ENCODE results near the gene FAM43B.

The FAM43B gene

DNA sequence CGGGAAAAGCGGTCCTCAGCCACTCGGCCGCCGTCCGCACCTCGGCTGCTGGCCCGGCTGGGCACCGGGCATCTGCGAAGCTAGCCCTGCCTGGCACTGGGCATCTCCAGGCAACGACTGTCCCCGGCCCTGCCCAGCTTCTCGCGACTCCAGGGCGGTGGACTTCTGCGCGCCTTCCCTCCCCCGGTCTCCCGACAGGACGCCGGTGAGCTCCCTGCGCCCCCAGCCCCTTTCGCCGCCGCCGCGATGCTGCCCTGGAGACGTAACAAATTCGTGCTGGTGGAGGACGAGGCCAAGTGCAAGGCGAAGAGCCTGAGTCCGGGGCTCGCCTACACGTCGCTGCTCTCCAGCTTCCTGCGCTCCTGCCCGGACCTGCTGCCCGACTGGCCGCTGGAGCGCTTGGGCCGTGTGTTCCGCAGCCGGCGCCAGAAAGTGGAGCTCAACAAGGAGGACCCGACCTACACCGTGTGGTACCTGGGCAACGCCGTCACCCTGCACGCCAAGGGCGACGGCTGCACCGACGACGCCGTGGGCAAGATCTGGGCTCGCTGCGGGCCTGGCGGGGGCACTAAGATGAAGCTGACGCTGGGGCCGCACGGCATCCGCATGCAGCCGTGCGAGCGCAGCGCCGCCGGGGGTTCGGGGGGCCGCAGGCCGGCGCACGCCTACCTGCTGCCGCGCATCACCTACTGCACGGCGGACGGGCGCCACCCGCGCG is 514 bp downstream of the FAM43B start:
- DNase-seq = no peak

- DNase-seq = no peak
Measured at GRCh38 chr1:20555025-20555757, 2.8 kb downstream of the FAM43B start.

- DNase-seq = no peak
Measured at GRCh38 chr1:20555758-20556120, 3.4 kb downstream of the FAM43B start.

- DNase-seq = no peak
Measured at GRCh38 chr1:20558191-20558590, 5.8 kb downstream of the FAM43B start.

DNA sequence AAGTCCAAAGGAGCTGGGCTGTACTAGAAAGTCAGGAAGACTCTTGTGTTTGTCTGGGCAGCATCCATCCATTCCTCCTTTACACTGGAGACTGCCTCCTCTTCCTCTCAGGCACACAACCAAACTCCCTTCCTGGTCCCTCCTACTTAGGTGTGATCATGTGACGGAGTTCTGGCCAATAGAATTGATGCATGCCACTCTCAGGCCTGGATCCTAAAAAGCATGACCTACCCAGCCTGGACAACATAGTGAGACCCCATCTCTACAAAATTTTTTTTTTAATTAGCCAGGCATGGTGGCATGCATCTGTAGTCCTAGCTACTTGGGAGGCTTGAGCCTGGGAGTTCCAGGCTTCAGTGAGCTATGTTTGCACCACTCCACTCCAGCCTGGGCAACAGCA is 8.6 kb downstream of the FAM43B start:
- DNase-seq = no peak

- DNase-seq = no peak
Measured at GRCh38 chr1:20565234-20565633, 12.9 kb downstream of the FAM43B start.

- no peak for DNase-seq
Measured at GRCh38 chr1:20569523-20570098, 17.2 kb downstream of the FAM43B start.

DNA sequence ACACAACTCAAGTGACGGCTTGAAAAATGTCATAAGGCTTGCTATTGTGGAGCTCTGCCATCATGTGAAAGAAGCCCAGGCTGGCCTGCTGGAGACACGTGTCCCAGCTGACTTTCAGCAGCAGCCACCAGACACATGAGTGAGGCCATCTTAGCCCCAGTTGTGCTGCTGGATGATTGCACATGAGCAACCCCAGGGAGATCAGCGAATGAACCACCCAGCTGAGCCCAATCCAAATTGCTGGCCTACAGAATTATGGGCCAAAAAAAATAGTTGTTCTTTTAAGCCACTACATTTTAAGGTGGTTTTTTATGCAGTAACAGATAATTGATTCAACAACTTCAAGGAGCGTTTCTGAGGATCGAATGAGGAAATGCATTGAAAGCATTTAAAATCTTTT is 19.1 kb downstream of the FAM43B start:
- no peak for DNase-seq

DNA sequence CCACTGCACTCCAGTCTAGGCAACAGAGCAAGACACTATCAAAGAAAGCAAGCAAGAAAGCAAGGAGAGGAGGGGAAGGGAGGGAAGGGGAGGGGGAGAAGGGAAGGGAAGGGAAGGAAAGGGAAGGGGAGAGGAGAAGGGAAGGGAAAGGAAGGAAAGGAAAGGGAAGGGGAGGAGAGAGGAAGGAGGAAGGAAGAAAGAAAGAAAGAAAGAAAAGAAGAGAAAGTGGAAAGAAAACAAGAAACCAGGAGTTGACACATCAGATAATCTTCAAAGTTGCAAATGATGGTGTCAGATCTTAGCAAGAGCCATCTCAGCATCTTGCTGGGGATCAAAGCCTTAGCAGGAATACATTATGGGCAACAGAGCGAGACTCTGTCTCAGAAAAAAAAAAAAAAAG is 21.6 kb downstream of the FAM43B start:
- no peak for DNase-seq

- peak; percentile 9 to 65 for DNase-seq
Measured at GRCh38 chr1:20574686-20575540, 22.5 kb downstream of the FAM43B start.

DNA sequence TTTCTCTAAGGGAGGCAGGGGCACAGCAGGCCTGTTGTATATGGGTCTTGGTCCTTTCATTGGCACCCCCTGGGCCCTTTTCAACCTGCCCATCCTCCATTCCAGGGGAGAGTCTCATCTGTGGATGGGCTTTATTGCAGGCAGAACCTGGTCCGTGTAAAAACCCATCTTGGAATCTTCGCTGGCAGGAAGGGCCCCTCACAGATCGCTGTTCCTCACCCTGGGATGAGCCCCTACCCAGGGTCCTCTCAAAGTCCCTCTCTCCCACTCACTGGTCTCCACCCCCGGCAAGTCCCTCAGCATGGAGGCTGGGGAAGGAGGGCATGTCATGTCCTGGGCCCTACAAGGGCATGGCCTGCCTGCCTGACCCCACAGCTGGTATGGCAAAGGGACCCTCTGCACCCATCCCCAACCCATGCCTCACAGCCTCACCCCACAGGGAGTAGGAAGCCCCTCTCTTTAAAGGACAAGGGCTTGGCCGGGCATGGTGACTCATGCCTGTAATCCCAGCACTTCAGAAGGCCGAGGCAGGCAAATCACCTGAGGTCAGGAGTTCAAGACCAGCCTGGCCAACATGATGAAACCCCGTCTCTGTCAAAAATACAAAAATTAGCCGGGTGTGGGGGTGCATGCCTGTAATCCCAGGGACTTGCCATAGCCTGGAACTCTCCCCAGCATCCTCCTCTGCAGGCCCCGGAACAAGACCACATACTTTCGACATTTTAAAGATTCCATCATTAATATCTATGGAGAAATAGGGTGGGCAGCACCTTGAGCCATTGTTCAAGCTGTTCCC is 23.4 kb downstream of the FAM43B start:
- no peak for DNase-seq

DNA sequence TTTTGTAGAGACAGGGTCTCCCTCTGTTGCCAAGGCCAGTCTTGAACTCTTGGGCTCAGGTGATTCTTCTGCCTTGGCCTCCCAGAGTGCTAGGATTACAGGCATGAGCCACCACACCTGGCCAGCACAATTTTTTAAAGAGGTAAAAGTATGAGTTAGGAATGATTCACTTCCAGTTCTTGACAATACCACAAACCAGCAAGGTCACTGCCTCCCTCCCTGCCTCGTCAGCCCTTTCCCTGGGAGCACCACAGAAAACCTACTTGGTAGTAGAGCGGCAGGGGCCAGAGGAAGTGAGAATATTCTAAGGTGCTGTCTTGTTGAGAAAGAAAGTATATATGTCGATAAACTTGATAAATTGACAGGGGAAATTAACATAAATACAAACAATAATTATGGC is 25.7 kb downstream of the FAM43B start:
- no peak for DNase-seq

- DNase-seq = no peak
Measured at GRCh38 chr1:20578721-20579395, 26.5 kb downstream of the FAM43B start.

DNA sequence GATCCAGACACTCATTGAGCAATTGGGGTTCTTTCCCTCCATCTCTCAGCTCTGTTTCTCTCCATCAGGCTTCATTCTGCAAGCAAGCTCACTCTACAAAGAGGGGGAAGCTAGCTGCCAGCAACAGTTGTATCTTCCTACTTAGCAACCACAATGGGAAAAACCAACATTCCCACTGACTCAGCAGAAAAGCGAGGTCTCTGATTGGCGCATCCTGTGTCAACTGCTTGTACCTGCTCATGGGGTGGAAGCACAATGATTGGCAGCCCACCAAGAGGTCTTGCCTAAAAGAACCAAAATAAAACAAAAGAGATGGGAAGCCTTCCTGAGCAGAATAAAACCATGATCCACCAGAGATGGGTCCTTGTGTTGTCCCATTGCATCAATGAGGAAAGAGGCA is 32.5 kb downstream of the FAM43B start:
- DNase-seq = no peak

- DNase-seq = no peak
Measured at GRCh38 chr1:20586953-20587660, 34.7 kb downstream of the FAM43B start.

DNA sequence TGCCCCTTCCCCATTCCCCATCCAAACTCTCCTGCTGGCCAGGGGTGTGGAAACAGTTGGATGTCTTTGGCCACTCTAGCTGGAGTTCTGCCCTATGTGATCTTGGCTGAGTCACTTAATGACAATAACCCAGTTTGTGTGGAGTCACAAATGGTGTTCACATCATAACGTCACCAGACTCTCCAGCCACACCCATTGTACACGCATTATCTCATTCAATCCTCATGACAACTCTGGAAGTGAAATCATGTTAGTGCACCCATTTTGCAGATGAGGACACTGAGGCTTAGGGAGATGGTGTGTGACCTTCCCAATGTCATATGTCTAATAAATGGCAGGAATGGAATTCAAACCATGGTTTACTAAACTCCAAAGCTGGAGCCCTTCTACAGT is 35.3 kb downstream of the FAM43B start:
- DNase-seq = no peak

DNA sequence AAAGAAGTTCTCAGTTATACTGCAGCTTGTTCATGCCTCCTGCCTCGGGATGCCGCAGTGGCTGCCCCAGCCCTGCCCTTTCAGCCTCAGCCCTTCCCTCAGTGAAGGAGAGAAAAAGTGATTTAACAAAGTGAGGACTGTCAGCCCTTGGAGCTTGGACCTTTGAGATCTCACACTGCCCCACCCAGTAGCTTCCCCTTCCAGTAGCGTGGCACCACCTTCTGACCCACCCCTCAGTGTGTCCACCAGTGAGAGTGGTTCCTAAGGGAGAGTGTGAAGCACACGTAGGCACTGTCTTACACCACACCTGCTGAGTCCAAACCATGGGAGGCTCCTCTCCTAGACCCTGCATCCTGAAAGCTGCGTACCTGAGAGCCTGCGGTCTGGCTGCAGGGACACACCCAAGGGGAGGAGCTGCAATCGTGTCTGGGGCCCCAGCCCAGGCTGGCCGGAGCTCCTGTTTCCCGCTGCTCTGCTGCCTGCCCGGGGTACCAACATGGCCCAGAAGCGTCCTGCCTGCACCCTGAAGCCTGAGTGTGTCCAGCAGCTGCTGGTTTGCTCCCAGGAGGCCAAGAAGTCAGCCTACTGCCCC is 36.4 kb downstream of the FAM43B start, which contains the start of gene CDA:
Gene CDA (plus strand): TSS at position 464 of the 592 bp plus-strand sequence. CDS start 33 bp downstream, at position 497.
- peak in 1 of 2 experiments; percentile 33 for DNase-seq

DNA sequence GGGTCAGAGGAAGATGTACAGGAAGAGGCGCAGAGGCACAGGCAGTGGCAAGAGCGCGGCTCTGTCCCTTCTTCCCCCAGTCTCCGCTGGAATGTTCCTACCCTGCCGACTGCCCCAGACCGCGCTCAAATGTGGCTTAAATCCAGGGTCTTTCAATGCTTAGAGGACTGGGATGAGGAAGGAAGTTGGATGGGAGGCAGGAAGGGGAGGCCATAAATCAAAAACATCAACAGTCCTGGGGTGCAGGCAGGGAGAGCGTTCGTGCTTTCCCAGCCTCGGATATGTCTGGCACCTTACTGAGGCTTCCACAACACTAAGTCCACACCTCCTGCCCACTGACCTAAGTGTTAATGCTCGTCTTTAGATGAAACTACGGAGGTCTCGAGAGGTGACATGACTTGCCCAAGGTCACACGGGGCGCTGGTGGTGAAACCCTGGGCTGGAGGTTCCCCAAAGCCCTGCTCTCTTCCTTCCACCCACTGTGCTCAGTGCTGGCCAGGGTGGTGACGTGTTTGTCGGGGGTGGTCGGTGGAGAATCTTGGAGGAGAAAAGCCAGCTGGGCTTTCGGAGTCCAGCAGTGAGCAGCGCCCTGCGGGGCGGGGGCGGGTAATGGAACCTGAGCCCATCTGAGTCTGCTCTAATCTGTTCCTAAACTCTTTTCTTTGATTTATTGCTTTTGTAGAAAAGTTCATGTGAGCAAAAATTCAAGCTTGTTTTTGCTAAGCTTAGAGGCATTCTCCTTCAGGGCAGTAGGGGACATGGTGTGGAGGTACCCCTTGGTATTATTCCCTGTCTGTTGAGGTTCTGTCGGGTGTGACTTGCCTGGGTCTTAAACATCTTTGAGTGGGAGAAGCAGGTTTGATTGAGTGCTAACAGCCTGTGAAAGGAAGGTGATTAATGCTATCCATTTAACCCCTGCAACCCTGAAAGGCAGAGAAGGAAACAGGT is 37.2 kb downstream of the FAM43B start:
- DNase-seq = no peak

GRCh38 chr1:20590306-20590777 is 38.0 kb downstream of the FAM43B start:
- no peak for DNase-seq
